HG03342 (cell line): Measurements from ENCODE around the gene SUFU.
A peak's percentile ranks its signal among the peaks of the same experiment; 100 is the strongest.
"Not testable (repeated sequence)": the region's sequence is repeated elsewhere in the genome, so short reads cannot be mapped to it uniquely, and the experiment has no call there.

Experiments
- ATAC-seq: cut with Tn5 transposase; IDR thresholded peaks from one replicate; pipeline ENCODE4 v1.9.1; 2021; ENCODE audit warnings: mild to moderate bottlenecking, moderate library complexity; ENCODE audit not compliant: unreplicated experiment

The SUFU gene

DNA sequence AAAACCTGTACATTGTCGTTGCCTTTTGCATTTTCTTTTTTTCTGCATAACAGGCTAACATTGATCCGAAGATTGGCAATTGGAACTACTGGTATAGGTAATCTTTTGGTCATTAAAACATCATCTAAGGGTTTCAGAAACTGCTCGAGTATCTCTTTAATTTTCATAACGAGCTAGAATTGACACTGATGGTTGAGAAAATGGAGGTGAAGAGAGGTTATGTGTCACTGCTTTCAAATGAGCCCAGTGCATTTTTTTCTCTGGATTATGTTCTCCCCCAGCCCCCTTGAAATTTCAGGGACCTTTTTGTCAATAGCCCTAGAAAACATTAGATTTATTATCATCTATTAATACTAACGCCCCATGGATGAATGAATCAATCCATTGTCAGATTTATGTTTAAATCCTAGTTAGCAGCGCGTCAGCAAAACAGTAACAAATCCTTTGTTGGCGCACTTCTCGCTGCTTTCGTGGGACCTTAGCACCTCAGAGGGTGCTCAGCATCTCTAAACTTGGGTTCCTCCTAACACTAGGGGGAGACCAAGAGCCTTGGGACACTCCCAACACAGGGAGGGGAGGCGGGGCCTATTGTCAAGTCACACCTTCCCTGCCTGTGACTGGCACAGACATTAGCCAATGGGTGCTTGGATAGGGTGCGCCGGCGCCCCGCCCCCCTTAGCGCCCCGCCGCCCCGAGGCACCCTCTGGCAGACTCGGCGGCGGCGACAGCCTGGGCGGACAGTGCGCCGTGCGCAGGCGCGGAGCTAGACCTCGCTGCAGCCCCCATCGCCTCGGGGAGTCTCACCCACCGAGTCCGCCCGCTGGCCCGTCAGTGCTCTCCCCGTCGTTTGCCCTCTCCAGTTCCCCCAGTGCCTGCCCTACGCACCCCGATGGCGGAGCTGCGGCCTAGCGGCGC is at the start of gene SUFU:
SUFU (plus strand) TSS at position 709 of the 915 bp plus-strand sequence; CDS start at position 890, 181 bp downstream.
- peak; percentile 62 for ATAC-seq

DNA sequence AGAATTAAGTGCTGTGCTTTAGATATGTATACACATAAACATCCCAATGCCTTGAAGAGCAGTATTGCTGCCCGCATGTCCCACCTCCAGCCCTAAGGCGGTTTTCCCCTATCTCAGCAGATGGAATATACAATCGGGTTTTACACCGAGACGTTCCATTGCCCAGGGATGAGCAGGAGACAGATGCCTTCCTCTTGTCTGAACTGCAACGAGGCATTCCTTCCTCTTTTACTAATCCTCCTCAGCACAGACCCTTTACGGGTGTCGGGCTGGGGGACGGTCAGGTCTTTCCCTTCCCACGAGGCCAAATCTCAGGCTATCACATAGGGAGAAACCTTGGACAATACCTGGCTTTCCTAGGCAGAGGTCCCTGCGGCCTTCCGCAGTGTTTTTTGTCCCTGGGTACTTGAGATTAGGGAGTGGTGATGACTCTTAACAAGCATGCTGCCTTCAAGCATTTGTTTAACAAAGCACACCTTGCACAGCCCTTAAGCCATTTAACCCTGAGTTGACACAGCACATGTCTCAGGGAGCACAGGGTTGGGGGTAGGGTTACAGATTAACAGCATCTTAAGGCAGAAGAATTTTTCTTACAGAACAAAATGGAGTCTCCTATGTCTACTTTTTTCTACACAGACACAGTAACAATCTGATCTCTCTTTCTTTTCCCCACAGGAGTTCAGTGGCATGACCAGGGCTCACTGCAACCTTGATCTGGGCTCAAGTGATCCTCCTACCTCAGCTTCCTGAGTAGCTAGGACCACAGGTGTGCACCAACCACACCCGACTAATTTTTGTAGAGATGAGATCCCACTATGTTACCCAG is 48.9 kb upstream of the SUFU start:
- ATAC-seq = not testable (repeated sequence)

DNA sequence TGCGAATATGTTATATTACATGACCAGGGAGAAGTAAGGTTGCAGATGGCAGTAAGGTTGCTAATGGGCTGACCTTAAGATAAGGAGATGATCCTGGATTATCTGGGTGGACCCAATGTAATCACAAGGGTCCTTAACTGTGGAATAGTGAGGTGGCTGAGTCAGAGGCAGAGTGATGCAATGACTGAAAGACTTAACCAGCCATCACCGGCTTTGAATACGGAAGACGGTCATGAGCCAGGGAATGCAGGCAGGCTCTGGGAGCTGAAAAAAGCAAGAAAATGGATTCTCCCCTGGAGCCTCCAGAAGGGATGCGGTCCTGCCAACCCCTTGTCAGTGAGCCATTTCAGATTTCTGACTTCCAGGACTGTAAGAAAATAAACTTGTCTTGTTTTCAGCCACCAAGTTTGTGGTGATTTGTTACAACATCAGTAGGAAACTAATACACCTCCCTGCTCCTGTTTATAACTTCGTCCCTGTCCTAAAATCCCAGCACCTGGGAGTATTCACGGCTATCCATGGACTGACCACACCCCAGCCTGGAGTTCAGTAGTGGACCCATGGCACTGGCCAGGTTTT is 47.8 kb upstream of the SUFU start:
- no peak for ATAC-seq

DNA sequence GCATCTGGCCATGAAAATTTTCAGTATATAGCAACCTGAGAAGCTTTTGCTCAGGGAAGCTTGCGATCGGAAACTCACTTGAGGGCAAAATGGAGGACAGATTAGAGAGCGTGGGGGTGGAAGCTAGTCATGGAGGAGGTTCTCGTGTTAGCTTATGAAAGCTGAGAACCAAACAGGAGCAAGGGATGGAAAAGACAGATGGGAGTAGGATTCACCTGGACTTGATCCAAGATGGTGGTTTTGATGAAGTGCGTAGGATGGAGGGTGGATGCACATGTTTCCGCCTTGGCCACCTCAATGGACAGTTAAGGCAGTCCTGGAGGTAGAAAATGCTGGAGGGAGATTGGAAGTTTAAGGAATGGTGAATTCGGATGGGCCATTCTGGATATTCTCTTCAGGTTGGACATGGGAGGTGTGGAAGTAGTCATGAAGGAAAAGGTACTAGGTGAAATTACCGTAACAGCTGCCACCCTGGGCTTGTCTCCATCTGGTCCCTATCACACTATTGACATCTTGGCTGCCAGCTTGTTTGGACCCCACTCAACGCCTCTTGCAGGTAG is 46.1 kb upstream of the SUFU start:
- ATAC-seq = no peak

DNA sequence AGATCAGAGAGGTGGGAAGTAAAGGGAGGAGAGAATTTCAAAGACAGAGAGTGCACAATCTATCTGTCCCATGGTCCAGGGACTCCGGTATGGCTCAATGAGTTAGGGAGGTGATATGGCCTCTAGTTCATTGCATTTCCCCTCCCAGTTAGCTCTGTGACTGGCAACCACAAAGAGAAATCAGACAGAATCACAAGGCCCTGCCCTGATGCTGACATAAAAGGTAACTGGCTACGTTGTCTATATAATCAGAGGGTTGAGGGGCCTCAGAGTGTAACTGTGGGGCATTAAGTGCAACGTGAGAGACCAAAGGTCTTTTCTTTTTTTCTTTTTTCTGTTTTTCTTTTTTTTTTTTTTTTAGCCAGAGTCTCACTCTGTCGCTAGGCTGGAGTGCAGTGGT is 45.1 kb upstream of the SUFU start:
- ATAC-seq = no peak

DNA sequence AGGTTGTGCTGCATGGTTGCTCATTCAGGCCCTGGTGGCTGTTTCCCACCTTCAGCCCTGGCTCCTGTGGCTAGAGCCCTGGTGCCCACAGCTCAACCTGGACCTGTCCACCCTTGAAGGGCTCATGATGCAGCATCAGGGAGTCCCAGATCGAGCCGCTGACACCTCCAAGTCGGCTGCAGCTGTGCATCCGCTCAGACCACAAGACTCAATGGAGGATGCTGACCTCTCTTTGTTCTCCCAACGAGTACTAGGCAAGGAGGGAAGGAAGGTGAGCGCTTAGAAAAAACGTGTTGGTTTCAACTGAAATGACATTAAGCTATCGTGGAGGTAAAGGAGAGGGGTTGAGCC is 43.0 kb upstream of the SUFU start:
- peak; percentile 35 for ATAC-seq

DNA sequence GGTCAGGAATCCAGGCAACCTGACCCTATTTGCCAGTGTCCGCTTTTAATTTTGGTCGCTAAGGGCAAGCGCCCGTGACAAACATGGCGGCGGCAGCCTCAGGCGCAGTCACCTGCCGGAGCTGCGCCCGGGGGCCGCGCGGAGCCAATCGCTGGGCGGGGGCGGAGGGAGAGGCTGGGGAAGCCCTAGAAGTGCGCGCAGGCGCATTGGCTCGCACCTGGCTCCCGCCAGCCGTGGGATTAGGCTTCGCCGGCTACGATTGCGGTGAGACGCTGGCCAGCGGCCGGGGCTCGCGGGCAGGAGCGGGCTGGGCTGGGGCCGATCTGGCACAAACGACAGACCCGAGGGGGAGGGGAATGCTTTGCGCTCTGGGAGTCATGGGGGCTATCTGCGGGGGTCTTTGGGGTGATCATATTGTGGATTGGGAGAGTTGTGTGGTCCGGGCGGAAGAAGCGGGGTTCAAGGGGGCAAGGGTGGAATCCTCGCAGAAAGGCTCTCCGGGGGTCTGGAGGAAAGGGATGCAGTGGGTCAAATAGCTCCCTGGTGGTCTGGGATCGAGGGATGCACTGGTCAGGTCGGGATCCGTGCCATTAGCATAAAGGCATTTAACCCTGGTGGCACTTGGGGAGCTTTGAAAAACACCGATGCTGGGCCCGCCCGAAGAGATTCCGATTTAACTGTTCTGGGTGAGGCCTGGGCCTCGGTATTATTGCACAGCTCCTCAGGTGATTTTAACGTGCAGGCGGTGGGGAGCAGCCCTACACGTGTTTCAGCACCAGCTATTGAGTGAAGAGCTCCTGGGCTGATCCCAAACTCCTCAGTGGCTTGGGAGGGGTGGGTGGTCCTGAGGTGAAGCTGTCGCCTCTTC is 42.4 kb upstream of the SUFU start:
- peak; percentile 90 for ATAC-seq

DNA sequence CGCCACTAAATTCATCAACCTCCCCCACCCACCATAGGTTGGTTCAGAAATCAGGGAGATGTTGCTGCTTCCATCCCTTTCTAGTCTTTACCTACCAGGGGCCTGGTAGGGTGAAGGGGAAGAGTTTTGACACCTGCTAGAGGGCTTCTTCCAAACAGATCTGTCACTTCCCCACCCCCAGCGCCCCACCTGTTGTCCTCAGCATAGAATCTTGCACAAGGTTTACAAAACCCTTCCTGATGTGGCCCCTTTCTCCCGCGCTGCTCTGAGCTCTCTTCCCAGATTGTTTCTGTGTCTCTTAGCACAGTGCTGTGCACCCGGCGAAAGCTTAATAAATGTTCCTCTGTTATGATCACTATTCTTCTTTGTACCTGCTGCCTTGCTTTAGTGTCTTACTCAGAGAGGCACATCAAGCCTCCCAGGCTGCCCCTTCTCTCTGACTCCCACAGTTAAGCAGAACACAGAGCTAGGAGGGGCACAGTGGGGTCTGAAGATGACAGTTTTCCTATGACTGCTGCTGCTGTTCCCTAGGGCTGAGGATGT is 41.2 kb upstream of the SUFU start:
- no peak for ATAC-seq

DNA sequence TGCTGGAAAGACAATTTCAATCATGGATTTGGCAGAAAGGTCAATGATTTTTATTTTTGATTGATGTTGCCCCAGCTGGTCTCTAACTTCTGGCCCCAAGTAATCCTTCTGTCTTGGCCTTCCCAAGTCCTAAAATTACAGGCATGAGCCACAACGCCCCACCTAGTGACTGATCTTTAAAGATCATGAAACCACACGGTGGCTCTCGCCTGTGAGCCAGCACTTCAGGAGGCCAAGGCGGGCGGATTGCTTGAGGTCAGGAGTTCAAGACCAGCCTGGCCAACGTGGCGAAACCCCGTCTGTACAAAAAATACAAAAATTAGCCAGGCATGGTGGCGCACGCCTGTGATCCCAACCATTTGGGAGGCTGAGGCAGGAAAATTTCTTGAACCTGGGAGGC is 39.8 kb upstream of the SUFU start:
- ATAC-seq = no peak

DNA sequence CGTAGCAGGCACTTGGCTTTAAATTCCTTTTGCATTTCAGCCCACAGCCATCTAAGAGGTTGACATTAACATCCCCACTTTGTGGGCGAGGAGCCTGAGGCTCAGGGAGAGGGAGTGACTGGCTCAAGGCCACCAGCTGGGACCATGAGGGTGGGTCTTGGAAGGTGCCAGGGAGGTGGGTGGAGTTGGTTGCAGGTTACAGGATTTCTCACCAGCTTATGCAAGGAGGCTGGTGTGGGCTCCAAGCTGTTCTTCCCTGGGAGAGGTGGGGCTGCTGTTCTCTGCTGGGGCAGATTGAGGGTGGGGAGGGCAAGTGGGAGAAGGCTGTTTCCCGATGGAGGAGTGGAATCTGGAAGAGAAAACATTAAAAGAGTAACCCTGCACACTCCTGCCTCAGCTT is 38.3 kb upstream of the SUFU start:
- ATAC-seq = no peak

DNA sequence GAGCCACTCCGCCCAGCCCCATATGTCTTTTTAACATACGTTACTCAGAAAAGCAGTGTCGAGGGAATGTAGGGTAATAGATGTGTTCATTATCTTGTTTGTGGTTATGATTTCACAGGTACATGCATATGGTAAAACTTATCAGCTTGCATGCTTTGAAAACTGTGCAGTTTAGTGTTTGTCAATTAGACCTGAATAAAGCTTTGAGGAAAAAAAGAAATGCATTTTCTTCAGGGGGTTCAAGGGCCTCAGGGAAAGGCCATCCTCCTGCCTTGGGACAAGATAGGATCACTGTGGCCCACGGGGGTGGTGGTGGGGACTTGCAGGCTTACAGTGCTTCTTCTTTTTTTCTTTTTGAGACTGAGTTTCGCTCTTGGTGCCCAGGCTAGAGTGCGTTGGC is 36.5 kb upstream of the SUFU start:
- ATAC-seq = no peak

DNA sequence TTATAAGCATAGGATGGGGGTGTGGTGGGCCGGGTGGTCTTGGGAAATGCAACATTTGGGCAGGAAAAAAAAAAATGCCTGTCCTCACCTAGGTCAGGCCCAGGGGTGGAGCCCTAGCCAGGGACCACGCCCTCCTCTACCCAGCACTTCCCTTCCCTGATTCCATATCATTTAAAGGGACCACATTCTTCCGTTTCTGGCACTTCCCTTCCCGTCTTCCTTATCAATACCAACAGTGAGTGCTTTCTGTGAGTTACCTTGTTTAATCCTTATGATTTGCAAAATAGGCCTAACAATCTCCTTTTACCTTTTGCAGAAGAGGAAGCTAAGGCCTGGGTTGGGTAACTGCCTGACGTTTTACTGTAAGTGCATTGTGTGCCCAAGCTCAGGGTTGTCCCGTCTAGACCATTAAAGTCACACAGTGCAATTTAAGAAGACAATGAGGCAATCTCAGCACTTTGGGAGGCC is 35.8 kb upstream of the SUFU start:
- ATAC-seq = no peak

DNA sequence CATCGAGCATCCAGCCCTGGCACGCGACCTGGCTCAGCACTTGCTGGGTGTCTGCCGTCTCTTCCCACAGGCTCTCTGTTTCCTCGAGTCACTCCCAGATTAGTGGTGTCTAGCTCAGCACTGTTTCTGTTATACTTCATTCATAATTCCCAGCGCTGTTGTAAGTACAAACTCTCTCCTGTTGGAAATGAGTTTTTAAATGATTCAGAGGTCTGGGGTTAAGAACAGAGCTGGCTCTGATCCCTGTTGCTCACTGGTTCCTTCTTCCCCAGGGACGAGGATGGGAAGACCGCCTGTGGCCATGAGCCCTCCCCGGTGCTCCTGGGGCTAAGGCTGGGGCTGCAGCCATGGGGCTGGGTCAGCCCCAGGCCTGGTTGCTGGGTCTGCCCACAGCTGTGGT is 35.1 kb upstream of the SUFU start:
- ATAC-seq = no peak

DNA sequence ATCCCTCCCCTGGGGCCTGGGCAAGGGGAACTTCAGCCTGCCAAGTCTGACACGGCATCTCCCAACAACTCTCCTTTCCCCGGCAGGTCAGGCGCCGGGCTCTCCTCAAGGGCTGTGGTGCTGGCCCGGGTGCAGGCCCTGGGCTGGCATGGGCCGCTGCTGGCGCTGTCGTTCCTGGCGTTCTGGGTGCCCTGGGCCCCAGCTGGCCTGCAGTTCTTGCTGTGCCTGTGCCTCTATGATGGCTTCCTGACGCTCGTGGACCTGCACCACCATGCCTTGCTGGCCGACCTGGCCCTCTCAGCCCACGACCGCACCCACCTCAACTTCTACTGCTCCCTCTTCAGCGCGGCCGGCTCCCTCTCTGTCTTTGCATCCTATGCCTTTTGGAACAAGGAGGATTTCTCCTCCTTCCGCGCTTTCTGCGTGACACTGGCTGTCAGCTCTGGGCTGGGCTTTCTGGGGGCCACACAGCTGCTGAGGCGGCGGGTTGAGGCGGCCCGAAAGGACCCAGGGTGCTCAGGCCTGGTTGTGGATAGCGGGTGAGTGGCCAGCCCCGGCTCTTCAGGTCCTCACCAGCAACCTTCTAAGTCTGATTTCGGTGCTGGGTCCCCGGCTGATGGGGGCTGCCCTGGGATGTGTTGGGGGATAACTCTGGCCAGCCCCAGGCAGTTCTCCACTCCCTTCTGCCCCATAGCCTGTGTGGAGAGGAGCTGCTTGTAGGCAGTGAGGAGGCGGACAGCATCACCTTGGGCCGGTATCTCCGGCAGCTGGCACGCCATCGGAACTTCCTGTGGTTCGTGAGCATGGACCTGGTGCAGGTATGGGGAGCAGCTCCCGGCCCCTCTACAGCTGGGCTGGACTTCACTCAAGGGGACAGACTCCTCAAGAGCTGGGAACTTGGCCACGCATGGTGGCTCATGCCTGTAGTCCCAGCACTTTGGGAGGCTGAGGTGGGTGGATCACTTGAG is 32.9 kb upstream of the SUFU start:
- ATAC-seq = no peak

DNA sequence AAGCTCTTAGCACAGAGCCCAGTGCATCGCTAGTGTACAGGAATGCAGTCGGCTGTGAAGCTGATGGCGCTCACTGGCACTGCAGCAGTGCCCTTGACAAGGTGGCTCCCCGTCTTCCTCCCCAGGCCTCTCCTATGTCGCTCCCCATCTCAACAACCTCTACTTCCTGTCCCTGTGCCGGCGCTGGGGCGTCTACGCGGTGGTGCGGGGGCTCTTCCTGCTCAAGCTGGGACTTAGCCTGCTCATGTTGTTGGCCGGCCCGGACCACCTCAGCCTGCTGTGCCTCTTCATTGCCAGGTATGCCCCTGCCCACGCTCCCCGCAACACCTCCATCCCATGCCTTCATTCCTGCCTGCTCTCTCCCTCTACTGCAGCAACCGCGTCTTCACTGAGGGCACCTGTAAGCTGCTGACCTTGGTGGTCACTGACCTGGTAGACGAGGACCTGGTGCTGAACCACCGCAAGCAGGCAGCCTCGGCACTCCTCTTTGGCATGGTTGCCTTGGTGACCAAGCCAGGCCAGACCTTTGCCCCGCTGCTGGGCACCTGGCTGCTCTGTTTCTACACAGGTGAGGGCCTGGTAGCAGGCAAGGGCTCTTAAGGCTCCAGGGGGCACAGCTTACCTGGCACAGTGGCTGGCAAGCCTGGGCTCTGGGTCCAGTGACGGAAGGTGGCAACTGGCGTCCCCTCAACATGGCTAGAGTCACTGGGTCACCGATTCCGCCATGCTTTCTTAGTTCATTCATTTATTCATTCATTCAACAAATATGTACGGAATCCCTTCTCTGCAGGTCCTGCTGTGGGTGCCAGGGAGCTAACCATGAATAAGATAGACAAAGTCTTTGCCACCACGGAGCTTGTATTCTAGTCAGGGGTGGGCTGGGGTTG is 30.1 kb upstream of the SUFU start:
- ATAC-seq = no peak

DNA sequence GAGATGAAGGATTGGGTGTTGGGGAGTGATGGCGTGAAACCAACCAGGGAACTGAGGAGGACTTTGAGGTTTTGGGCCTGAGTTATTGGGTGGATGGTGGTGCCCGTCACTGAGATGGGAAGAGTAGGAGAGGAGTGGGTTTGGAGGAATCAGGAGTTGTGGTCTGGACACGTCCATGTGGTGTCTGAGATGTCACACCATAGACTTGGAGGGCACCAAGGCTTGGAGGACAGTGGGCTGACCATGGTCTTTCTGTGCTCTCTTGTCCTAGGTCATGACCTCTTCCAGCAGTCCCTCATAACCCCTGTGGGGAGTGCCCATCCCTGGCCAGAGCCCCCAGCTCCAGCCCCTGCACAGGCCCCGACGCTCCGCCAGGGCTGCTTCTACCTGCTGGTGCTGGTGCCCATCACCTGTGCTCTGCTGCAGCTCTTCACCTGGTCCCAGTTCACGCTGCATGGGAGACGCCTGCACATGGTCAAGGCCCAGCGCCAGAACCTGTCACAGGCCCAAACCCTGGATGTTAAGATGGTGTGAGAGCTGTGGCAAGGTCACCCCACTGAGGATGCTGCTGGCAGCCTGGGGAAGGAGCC is 28.2 kb upstream of the SUFU start:
- ATAC-seq = no peak

DNA sequence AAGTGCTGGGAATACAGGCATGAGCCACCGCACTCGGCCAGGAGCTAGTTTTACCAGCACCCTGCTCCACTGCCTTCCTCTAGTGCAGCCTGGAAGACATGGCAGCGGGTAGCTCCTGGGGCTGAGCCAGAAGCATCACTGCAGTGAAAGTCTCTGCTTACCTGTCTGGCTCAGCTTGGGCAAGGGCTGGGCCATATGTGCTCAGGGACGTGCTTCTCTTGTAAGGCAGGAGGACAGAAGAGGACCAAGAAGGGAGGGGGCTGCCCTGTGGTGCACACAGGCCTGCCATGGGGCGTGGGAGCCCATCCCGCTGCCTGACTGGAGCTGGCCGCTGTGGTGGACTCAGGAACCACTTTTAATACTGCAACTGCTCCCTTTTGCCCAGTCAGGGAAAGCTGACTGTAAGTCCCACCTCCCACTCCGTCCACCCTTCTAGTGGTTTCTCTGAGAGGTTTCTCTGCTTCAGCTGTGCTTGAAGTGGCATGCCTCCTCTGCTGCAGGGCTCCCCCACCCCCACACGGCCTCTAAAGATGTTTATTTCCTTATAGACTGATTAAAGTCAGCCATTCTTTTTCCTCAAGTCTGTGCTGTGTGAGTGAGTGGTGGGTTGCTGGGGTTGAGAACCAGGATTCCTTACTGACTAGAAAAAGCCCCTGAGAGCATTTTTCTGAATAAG is 27.2 kb upstream of the SUFU start:
- no peak for ATAC-seq
